Neuronal stem cell (in vitro differentiated cells): Measurements from ENCODE around the gene DNAJB1.

Source experiments
- DNase-seq: peaks from one replicate; pipeline ENCODE4 v3.0.0-alpha.2; 2013; ENCODE audit warnings: low spot score
- H2AFZ ChIP-seq: one replicate; pipeline ENCODE4 v1.6.1; 2013; ENCODE audit warnings: mild to moderate bottlenecking, low read length, inconsistent platforms
- H2AK5ac ChIP-seq: 2 replicates; pipeline ENCODE4 v1.6.1; 2013; ENCODE audit warnings: low read depth, mild to moderate bottlenecking, inconsistent platforms, low read length, moderate library complexity, mixed read lengths
- H2BK120ac ChIP-seq: 2 replicates; pipeline ENCODE4 v1.6.1; 2013; ENCODE audit warnings: low read depth, mild to moderate bottlenecking, inconsistent platforms, low read length, moderate library complexity, mixed read lengths
- H2BK12ac ChIP-seq: one replicate; pipeline ENCODE4 v1.6.1; 2013; ENCODE audit warnings: low read length, inconsistent platforms
- H2BK15ac ChIP-seq: 2 replicates; pipeline ENCODE4 v1.6.1; 2013; ENCODE audit warnings: mild to moderate bottlenecking, low read length, inconsistent platforms, mixed read lengths
- H2BK5ac ChIP-seq: one replicate; pipeline ENCODE4 v1.6.1; 2013; ENCODE audit warnings: inconsistent platforms, mild to moderate bottlenecking, low read length, moderate library complexity
- H3K14ac ChIP-seq: one replicate; pipeline ENCODE4 v1.6.1; 2013; ENCODE audit warnings: low read length, inconsistent platforms
- H3K18ac ChIP-seq: 2 replicates; pipeline ENCODE4 v1.6.1; 2013; ENCODE audit warnings: low read length, inconsistent platforms
- H3K23ac ChIP-seq: 2 replicates; pipeline ENCODE4 v1.6.1; 2013; ENCODE audit warnings: low read depth, mild to moderate bottlenecking, mixed read lengths, low read length, inconsistent platforms; ENCODE audit not compliant: poor library complexity
- H3K27ac ChIP-seq: replicated peaks from 3 replicates; pipeline ENCODE4 v1.5.1; 2013; ENCODE audit warnings: low read length, inconsistent platforms
- H3K27me3 ChIP-seq, 3 experiments: 2 replicates each; pipeline ENCODE4 v1.6.1; 2013; ENCODE audit warnings: low read length in 3 of 3, mild to moderate bottlenecking in 2 of 3, inconsistent platforms in 1 of 3, low read depth in 1 of 3, mixed read lengths in 1 of 3, moderate library complexity in 1 of 3; ENCODE audit not compliant: control insufficient read depth in 3 of 3, insufficient read depth in 3 of 3
- H3K36me3 ChIP-seq, 2 donors: replicated peaks in 1 of 2; 2 replicates each; pipeline ENCODE4 v1.6.1; 2013; ENCODE audit warnings: low read length in 2 of 2; ENCODE audit not compliant: control insufficient read depth in 2 of 2, insufficient read depth in 2 of 2
- H3K4ac ChIP-seq: 2 replicates; pipeline ENCODE4 v1.6.1; 2013; ENCODE audit warnings: inconsistent platforms, mild to moderate bottlenecking, low read length, moderate library complexity
- H3K4me1 ChIP-seq, 2 donors: 1 replicate in 1 of 2; 2 replicates in 1 of 2; pipeline ENCODE4 v1.6.1; 2013; ENCODE audit warnings: low read length in 2 of 2, low read depth in 1 of 2; ENCODE audit not compliant: control insufficient read depth in 2 of 2, insufficient read depth in 1 of 2
- H3K4me2 ChIP-seq: one replicate; pipeline ENCODE4 v1.6.1; 2013; ENCODE audit warnings: mild to moderate bottlenecking, low read length, inconsistent platforms; ENCODE audit not compliant: insufficient read depth, poor library complexity, severe bottlenecking
- H3K4me3 ChIP-seq, 2 donors: 2 replicates each; pipeline ENCODE4 v1.5.1; 2013; ENCODE audit warnings: low read length in 2 of 2, mild to moderate bottlenecking in 2 of 2, inconsistent platforms in 1 of 2, moderate library complexity in 1 of 2
- H3K79me1 ChIP-seq: one replicate; pipeline ENCODE4 v1.6.1; 2013; ENCODE audit warnings: low read depth, mild to moderate bottlenecking, inconsistent platforms, low read length, moderate library complexity
- H3K9ac ChIP-seq: one replicate; pipeline ENCODE4 v1.6.1; 2013; ENCODE audit warnings: mild to moderate bottlenecking, low read depth, low read length, inconsistent platforms; ENCODE audit not compliant: poor library complexity
- H3K9me3 ChIP-seq, 2 donors: replicated peaks in 1 of 2; 2 replicates each; pipeline versions ENCODE3 to v1.6.1; 2013; ENCODE audit warnings: low read length in 2 of 2, mild to moderate bottlenecking in 2 of 2, inconsistent platforms in 1 of 2, low read depth in 1 of 2, mixed read lengths in 1 of 2, moderate library complexity in 1 of 2; ENCODE audit not compliant: control insufficient read depth in 2 of 2, insufficient read depth in 1 of 2
- H4K8ac ChIP-seq: one replicate; pipeline ENCODE4 v1.6.1; 2013; ENCODE audit warnings: low read depth, mild to moderate bottlenecking, inconsistent platforms, low read length, moderate library complexity
- H4K91ac ChIP-seq: one replicate; pipeline ENCODE4 v1.6.1; 2013; ENCODE audit warnings: low read length, low read depth, mild to moderate bottlenecking, inconsistent platforms; ENCODE audit not compliant: poor library complexity
- WGBS, 2 donors: extraction: QIAGEN DNeasy Blood & Tissue Kit; methylation state at CpG; one replicate each; pipeline ENCODE4 v1.1.7; 2013; ENCODE audit warnings: missing lambda C conversion rate in 2 of 2, mixed read lengths in 1 of 2; ENCODE audit not compliant: insufficient read length in 2 of 2, insufficient replicate concordance in 1 of 2; ENCODE audit errors: extremely low coverage in 2 of 2; 5-methylcytosine and 5-hydroxymethylcytosine counted together

Gene DNAJB1

GRCh38 chr19:14514215-14514863 lies 3.9 kb downstream of the DNAJB1 start:
- no peak for DNase-seq
- H4K91ac ChIP-seq = no peak overlapping the region
- no peak overlapping the region for H3K9ac ChIP-seq

GRCh38 chr19:14512406-14512961 lies 5.7 kb downstream of the DNAJB1 start:
- Histone ChIP-seq H3K27ac (no peak overlapping the region), H2AK5ac (no peak overlapping the region), H4K8ac (no peak overlapping the region), H3K4ac (no peak overlapping the region), H3K27me3 (no peaks in the 10 kb centered on the region), H2BK12ac (no peak overlapping the region), H3K79me1 (peaks cover 5% of the 10 kb centered on the region), H2BK5ac (no peak overlapping the region), H3K18ac (no peak overlapping the region), H2BK15ac (no peak overlapping the region), H3K9me3 (no peaks in the 10 kb centered on the region), H4K91ac (no peak overlapping the region), H3K4me3 (no peak overlapping the region), H3K14ac (no peak overlapping the region), H3K36me3 (peaks cover 22 to 46% of the 10 kb centered on the region in 2 donors), H3K4me1 (peaks cover 9 to 10% of the 10 kb centered on the region in 2 donors), H3K23ac (no peak overlapping the region), H3K4me2 (no peak overlapping the region), H2BK120ac (no peak overlapping the region), H3K9ac (no peak overlapping the region), H2AFZ (no peak overlapping the region)
- DNase-seq = no peak
- WGBS, 2 donors = no CpG with 5 or more reads among the region's 14 CpGs

More at GRCh38 chr19:14514215-14514863, 3.9 kb downstream of the DNAJB1 start:
- no CpG with 5 or more reads among the region's 8 CpGs for WGBS, 2 donors
- H3K23ac ChIP-seq = no peak overlapping the region
- H3K4me2 ChIP-seq = no peak overlapping the region
- no peak overlapping the region for H2BK12ac ChIP-seq
- no peak overlapping the region for H2AK5ac ChIP-seq
- H3K14ac ChIP-seq = no peak overlapping the region
- no peaks in the 10 kb centered on the region for H3K9me3 ChIP-seq
- no peak overlapping the region for H3K27ac ChIP-seq
- H3K79me1 ChIP-seq = peaks cover 5% of the 10 kb centered on the region
- H3K36me3 ChIP-seq = peaks cover 22 to 46% of the 10 kb centered on the region in 2 donors
- H3K4me3 ChIP-seq = no peak overlapping the region
- peaks cover 9 to 10% of the 10 kb centered on the region in 2 donors for H3K4me1 ChIP-seq
- no peak overlapping the region for H3K18ac ChIP-seq
- no peak overlapping the region for H3K4ac ChIP-seq
- H2BK120ac ChIP-seq = no peak overlapping the region
- H2AFZ ChIP-seq = no peak overlapping the region
- H2BK15ac ChIP-seq = no peak overlapping the region
- H2BK5ac ChIP-seq = no peak overlapping the region
- no peak overlapping the region for H4K8ac ChIP-seq
- no peaks in the 10 kb centered on the region for H3K27me3 ChIP-seq

- WGBS, 2 donors = no CpG with 5 or more reads among the region's 4 CpGs
- Histone ChIP-seq H3K4me3 (no peak overlapping the region), H3K4me2 (no peak overlapping the region), H3K18ac (no peak overlapping the region), H3K27me3 (no peaks in the 10 kb centered on the region), H2AFZ (no peak overlapping the region), H3K36me3 (peaks cover 21 to 35% of the 10 kb centered on the region in 2 donors), H2BK120ac (no peak overlapping the region), H3K9me3 (no peaks in the 10 kb centered on the region), H4K91ac (no peak overlapping the region), H2BK12ac (no peak overlapping the region), H3K9ac (no peak overlapping the region), H2BK15ac (no peak overlapping the region), H4K8ac (no peak overlapping the region), H3K14ac (no peak overlapping the region), H3K79me1 (peaks cover 3% of the 10 kb centered on the region), H3K4me1 (peaks cover 2 to 4% of the 10 kb centered on the region in 2 donors), H3K27ac (no peak overlapping the region), H3K23ac (no peak overlapping the region), H2BK5ac (no peak overlapping the region), H3K4ac (no peak overlapping the region), H2AK5ac (no peak overlapping the region)
- no peak for DNase-seq
These were observed 7.0 kb downstream of the DNAJB1 start for GRCh38 chr19:14511229-14511593.

- Histone ChIP-seq H3K4ac (no peak overlapping the region), H3K9me3 (no peaks in the 10 kb centered on the region), H2BK12ac (no peak overlapping the region), H3K79me1 (no peaks in the 10 kb centered on the region), H2BK120ac (no peak overlapping the region), H3K36me3 (peaks cover 14 to 29% of the 10 kb centered on the region in 2 donors), H2BK15ac (no peak overlapping the region), H2AK5ac (no peak overlapping the region), H3K27me3 (no peaks in the 10 kb centered on the region), H3K18ac (no peak overlapping the region), H3K4me2 (no peak overlapping the region), H3K23ac (no peak overlapping the region), H4K8ac (no peak overlapping the region), H3K14ac (no peak overlapping the region), H3K9ac (no peak overlapping the region), H4K91ac (no peak overlapping the region), H3K27ac (no peak overlapping the region), H2AFZ (no peak overlapping the region), H3K4me1 (no peaks in the 10 kb centered on the region), H2BK5ac (no peak overlapping the region), H3K4me3 (no peak overlapping the region)
- no CpG with 5 or more reads among the region's 22 CpGs for WGBS, 2 donors
- no peak for DNase-seq
These were observed 7.6 kb downstream of the DNAJB1 start for GRCh38 chr19:14510311-14511228.
